Measurements from ENCODE around the gene NPLOC4. TPM values are rescaled to one million over a fixed set of nuclear protein-coding genes. Genes with fewer than 3 reads are reported as not detected.
"Not testable (repeated sequence)": the region's sequence is repeated elsewhere in the genome, so short reads cannot be mapped to it uniquely, and the experiment has no call there.

The NPLOC4 gene
- polyA plus RNA-seq, 1 experiment, result 108 TPM

DNA sequence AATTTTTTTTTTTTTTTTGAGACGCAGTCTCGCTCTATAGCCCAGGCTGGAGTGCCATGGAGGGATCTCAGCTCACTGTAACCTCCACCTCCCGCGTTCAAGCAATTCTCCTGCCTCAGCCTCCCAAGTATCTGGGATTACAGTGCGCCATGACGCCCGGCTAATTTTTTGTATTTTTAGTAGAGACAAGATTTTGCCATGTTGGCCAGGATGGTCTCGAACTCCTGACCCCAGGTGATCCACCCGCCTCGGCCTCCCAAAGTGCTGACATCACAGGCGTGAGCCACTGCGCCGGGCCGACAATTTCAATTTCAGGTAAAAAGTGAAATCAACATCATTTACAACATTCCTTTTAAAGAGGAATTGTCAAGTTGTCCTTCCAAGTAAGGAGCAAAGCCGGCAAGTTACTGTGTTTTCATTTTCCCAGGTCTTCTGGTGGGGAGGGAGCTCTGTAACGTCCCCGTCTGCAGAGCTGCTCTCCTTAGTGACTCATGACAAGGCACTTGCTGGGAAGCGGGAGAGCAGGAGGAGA lies 873 bp downstream of the NPLOC4 start:
- no peak for DNase-seq (ENCODE audit: low read depth)
- TF ChIP-seq, protein P1, sequence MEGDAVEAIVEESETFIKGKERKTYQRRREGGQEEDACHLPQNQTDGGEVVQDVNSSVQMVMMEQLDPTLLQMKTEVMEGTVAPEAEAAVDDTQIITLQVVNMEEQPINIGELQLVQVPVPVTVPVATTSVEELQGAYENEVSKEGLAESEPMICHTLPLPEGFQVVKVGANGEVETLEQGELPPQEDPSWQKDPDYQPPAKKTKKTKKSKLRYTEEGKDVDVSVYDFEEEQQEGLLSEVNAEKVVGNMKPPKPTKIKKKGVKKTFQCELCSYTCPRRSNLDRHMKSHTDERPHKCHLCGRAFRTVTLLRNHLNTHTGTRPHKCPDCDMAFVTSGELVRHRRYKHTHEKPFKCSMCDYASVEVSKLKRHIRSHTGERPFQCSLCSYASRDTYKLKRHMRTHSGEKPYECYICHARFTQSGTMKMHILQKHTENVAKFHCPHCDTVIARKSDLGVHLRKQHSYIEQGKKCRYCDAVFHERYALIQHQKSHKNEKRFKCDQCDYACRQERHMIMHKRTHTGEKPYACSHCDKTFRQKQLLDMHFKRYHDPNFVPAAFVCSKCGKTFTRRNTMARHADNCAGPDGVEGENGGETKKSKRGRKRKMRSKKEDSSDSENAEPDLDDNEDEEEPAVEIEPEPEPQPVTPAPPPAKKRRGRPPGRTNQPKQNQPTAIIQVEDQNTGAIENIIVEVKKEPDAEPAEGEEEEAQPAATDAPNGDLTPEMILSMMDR (IDR thresholded peaks at IDR 0.05; ENCODE audit: insufficient read depth, low read depth, low read length), result no peak
- Histone ChIP-seq H3K27me3 (ENCODE audit: control insufficient read depth, insufficient read depth, low read length) (no peaks in the 10 kb centered on the region), H3K4me3 (ENCODE audit: low read depth, low read length) (peak overlapping the region; percentile 82), H3K36me3 (ENCODE audit: control insufficient read depth, insufficient read depth, low read length) (no peaks in the 10 kb centered on the region; the same call in 1 of the 2 replicates)
- ChIA-PET POLR2A (no interaction called here), CTCF (no interaction called here)

GRCh38 chr17:81635431-81635830 lies 1.5 kb downstream of the NPLOC4 start:
- no peak for DNase-seq (ENCODE audit: low read depth)
- ChIA-PET CTCF (no interaction called here), POLR2A (no interaction called here)
- Histone ChIP-seq H3K36me3 (ENCODE audit: control insufficient read depth, insufficient read depth, low read length) (no peaks in the 10 kb centered on the region; the same call in 1 of the 2 replicates), H3K4me3 (ENCODE audit: low read depth, low read length) (no peak overlapping the region), H3K27me3 (ENCODE audit: control insufficient read depth, insufficient read depth, low read length) (no peaks in the 10 kb centered on the region)
- TF ChIP-seq, protein P1 (IDR thresholded peaks at IDR 0.05; ENCODE audit: insufficient read depth, low read depth, low read length), result no peak

- POLR2A ChIA-PET, result no interaction called here
- DNase-seq (ENCODE audit: low read depth), result no peak
- CTCF ChIA-PET, result interaction anchor here (0.6 to 1.5 kb wide), 3 partner anchors 10 to 815 kb away, joined by 3 to 4 read pairs (median 3); no protein-coding TSS in a partner anchor
- H3K36me3 ChIP-seq (ENCODE audit: control insufficient read depth, insufficient read depth, low read length), result peaks cover 6% of the 10 kb centered on the region
- no peaks in the 10 kb centered on the region for H3K27me3 ChIP-seq (ENCODE audit: control insufficient read depth, insufficient read depth, low read length)
- no peak overlapping the region for H3K4me3 ChIP-seq (ENCODE audit: low read depth, low read length)
- TF ChIP-seq, protein P1 (IDR thresholded peaks at IDR 0.05; ENCODE audit: insufficient read depth, low read depth, low read length), result no peak
Observed at GRCh38 chr17:81631482-81631881, 5.4 kb downstream of the NPLOC4 start.

DNA sequence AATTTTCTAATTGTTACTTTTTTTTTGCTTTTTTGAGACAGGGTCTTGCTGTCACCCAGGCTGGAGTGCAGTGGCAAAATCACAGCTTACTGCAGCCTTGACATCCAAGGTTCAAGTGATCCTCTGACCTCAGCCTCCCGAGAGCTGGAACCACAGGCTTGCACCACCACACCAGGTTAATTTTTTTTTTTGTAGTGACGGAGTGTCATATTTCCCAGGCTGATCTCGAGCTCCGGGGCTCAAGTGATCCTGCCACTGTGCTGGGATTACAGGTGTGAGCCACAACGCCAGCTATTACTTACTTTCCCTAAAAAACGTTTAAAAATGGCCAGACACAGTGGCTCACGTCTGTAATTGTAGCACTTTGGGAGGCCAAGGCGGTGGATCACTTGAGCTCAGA lies 6.6 kb downstream of the NPLOC4 start:
- TF ChIP-seq, protein P1 (IDR thresholded peaks at IDR 0.05; ENCODE audit: insufficient read depth, low read depth, low read length), result no peak
- H3K27me3 ChIP-seq (ENCODE audit: control insufficient read depth, insufficient read depth, low read length), result no peaks in the 10 kb centered on the region
- peaks cover 10% of the 10 kb centered on the region for H3K36me3 ChIP-seq (ENCODE audit: control insufficient read depth, insufficient read depth, low read length)
- CTCF ChIA-PET, result interaction anchor here (1.5 kb wide), 1 partner anchor 12 kb away, joined by 3 read pairs; no protein-coding TSS in a partner anchor
- POLR2A ChIA-PET, result no interaction called here
- DNase-seq (ENCODE audit: low read depth), result no peak
- no peak overlapping the region for H3K4me3 ChIP-seq (ENCODE audit: low read depth, low read length)

DNA sequence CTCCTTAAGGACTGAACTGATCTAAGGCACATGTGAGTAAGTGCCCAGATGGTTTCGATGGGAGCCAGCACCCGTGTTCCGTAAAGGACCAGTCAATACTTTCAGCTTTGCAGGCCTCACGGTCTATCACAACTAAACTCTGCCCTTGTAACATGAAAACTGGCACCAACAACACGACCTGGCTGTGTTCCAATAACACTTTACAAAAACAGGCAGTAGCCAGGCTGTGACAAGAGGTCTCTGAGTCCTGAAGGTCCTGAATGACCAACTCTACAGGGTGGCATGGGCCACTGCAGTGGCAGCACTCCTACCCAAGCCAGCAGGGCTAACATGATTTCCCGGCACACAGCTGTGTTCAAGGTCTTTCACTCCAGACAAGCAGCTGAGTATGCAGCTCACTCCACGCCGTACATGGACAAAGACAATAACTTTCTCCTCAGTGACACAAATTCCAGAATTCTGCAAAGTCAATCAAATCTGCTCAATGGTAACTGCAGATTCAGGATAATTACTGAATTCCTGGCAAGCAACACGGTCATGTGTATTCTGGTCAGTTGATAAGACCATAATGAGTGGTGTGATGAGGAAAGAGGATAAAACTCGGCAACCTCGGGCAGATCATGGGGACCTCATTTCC lies 15.3 kb downstream of the NPLOC4 start:
- DNase-seq (ENCODE audit: low read depth), result no peak
- peaks cover 24% of the 10 kb centered on the region for H3K36me3 ChIP-seq (ENCODE audit: control insufficient read depth, insufficient read depth, low read length)
- H3K27me3 ChIP-seq (ENCODE audit: control insufficient read depth, insufficient read depth, low read length), result no peaks in the 10 kb centered on the region
- ChIA-PET POLR2A (no interaction called here), CTCF (interaction anchor here (0.5 to 1.3 kb wide), 2 partner anchors 20 to 361 kb away, joined by 3 read pairs; no protein-coding TSS in a partner anchor)
- TF ChIP-seq, protein P1 (IDR thresholded peaks at IDR 0.05; ENCODE audit: insufficient read depth, low read depth, low read length), result no peak
- H3K4me3 ChIP-seq (ENCODE audit: low read depth, low read length), result no peak overlapping the region

DNA sequence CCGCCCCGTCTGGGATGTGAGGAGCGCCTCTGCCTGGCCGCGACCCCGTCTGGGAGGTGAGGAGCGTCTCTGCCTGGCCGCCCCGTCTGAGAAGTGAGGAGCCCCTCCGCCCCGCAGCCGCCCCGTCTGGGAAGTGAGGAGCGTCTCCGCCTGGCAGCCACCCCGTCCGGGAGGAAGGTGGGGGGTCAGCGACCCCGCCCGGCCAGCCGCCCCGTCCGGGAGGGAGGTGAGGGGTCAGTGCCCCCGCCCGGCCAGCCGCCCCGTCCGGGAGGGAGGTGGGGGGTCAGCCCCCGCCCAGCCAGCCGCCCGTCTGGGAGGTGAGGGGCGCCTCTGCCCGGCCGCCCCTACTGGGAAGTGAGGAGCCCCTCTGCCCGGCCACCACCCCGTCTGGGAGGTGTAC lies 18.6 kb downstream of the NPLOC4 start:
- H3K27me3 ChIP-seq (ENCODE audit: control insufficient read depth, insufficient read depth, low read length); H3K4me3 ChIP-seq (ENCODE audit: low read depth, low read length); CTCF ChIA-PET; DNase-seq (ENCODE audit: low read depth); POLR2A ChIA-PET: not testable (repeated sequence)
- H3K36me3 ChIP-seq (ENCODE audit: control insufficient read depth, insufficient read depth, low read length), result peaks cover 16% of the 10 kb centered on the region
